ENCODE measurements around the gene IGFBP6. TPM values are rescaled to one million over a fixed set of nuclear protein-coding genes. Genes with fewer than 3 reads are reported as not detected.

IGFBP6 gene
- total and polyA plus RNA-seq, 9 of the 15 experiments (the other 6 are each of a cell fraction or from before 2014, with no cell fraction given), result 0.15 to 1.4 (median 0.54) TPM

- H3K36me3 ChIP-seq (ENCODE audit: control insufficient read depth, insufficient read depth, low read length), result peaks cover 8% of the 10 kb centered on the region; the same call in 2 of the 3 replicates
- no peak overlapping the region for H2AFZ ChIP-seq (ENCODE audit: low read depth, low read length)
- FAIRE-seq, result no peak
- intact Hi-C loops (cut with micrococcal nuclease), result loop anchor here (10.0 kb wide), 1 partner anchor 439 kb away; the partner anchor contains the start of genes NPFF and TARBP2
- H3K27ac ChIP-seq (ENCODE audit: extremely low read depth, low read depth, low read length), result no peak overlapping the region
- no TSS peak for BruUV-seq (replicated peaks)
- CTCF ChIA-PET (ENCODE audit: low intra/inter-chr PET ratio), result interaction anchor here (2.1 kb wide), 1 partner anchor 33 kb away, joined by 49 read pairs; the partner anchor contains the start of gene IGFBP6
- H3K9me1 ChIP-seq (ENCODE audit: control insufficient read depth, insufficient read depth, low read length), result no peaks in the 10 kb centered on the region
- no peak overlapping the region for H3K4me2 ChIP-seq (ENCODE audit: insufficient read depth, low read length)
- H3K4me1 ChIP-seq (replicated peaks in 1 of 2; ENCODE audit: control insufficient read depth in 2 of 2, insufficient read depth in 2 of 2, low read length in 2 of 2), result peaks cover 8 to 19% of the 10 kb centered on the region in 2 experiments; a peak in 4 of 5 replicates
- no peak for ATAC-seq
- H3K4me3 ChIP-seq, result no peak overlapping the region
- no peaks in the 10 kb centered on the region for H3K9me3 ChIP-seq (replicated peaks; ENCODE audit: control insufficient read depth, insufficient read depth, low read depth, low read length)
- TF ChIP-seq MAZ (CRISPR knock-in tag; conservative IDR thresholded peaks at IDR 0.05 in 1 of 2, IDR thresholded peaks at IDR 0.05 in 1 of 2), result 0 out of 4 replicates have a peak, but pooled peaks of 1 of the 2 experiments have one; percentile 3
- TF ChIP-seq ZSCAN29 (IDR thresholded peaks at IDR 0.05), result no peak
- TF ChIP-seq BRD9 (IDR thresholded peaks at IDR 0.05; ENCODE audit: low read depth, partially characterized antibody), result no peak
- peak overlapping the region in 1 of 2 experiments; percentile 74; a peak in 1 of 4 replicates for H3K9ac ChIP-seq (ENCODE audit: insufficient read depth in 1 of 2, low read depth in 2 of 2, low read length in 2 of 2)
- no peaks in the 10 kb centered on the region for H3K79me2 ChIP-seq (ENCODE audit: control insufficient read depth, insufficient read depth, low read length)
- H3K27me3 ChIP-seq (ENCODE audit: control insufficient read depth in 2 of 2, insufficient read depth in 2 of 2, low read length in 2 of 2), result no peaks in the 10 kb centered on the region; a peak in 1 of 5 replicates
- no peak for DNase-seq (ENCODE audit: extremely low read depth in 1 of 4, low spot score in 3 of 4)
- H4K20me1 ChIP-seq (replicated peaks; ENCODE audit: control insufficient read depth, insufficient read depth, low read length), result no peaks in the 10 kb centered on the region
- 68% methylated on average over 7 of the region's 7 CpGs for WGBS (ENCODE audit: insufficient coverage, low coverage, missing lambda C conversion rate)
- in situ Hi-C loops (cut with MboI), result loop anchor here (5.0 to 10.0 kb wide), 3 partner anchors 37 to 222 kb away; partner anchors contain the start of genes ITGB7 and SOAT2
- POLR2A ChIA-PET, result interaction anchor here (0.6 to 1.9 kb wide), 8 partner anchors 8 to 455 kb away, joined by 3 to 8 read pairs (median 6); partner anchors contain the start of gene SPRYD3
Measured at GRCh38 chr12:53065470-53065869, 32.0 kb upstream of the IGFBP6 start.
